Stimulated activated CD8-positive, alpha-beta memory T cell treated with anti-CD3 and anti-CD28 coated beads, Interleukin-12 subunit alpha, Interleukin-12 subunit beta, amount 100 ng/mL, for 1 hour (primary cell): ENCODE results near the gene HIRIP3.
"Not testable (repeated sequence)": the region's sequence is repeated elsewhere in the genome, so short reads cannot be mapped to it uniquely, and the experiment has no call there.

Source experiments
- DNase-seq: peaks from one replicate; pipeline ENCODE4 v3.0.0-alpha.2; 2020; ENCODE audit warnings: low read depth

HIRIP3 gene

GRCh38 chr16:30016555-30017276 lies 21.3 kb upstream of the HIRIP3 start:
- DNase-seq: no peak

GRCh38 chr16:30015450-30015849 lies 20.0 kb upstream of the HIRIP3 start:
- DNase-seq: not testable (repeated sequence)

GRCh38 chr16:30012598-30012997 lies 17.2 kb upstream of the HIRIP3 start:
- DNase-seq: not testable (repeated sequence)

- no peak for DNase-seq
Measured at GRCh38 chr16:30011714-30012504, 16.5 kb upstream of the HIRIP3 start.

GRCh38 chr16:30010844-30011713 lies 15.7 kb upstream of the HIRIP3 start, which contains the start of gene DOC2A:
TSS of gene DOC2A (minus strand) at chr16:30011027. CDS start at chr16:30010222, 805 bp downstream.
- DNase-seq: no peak

GRCh38 chr16:30009990-30010843 lies 14.8 kb upstream of the HIRIP3 start:
- DNase-seq: no peak

GRCh38 chr16:30009085-30009862 lies 13.9 kb upstream of the HIRIP3 start:
- DNase-seq: no peak

GRCh38 chr16:30007378-30007895 lies 12.0 kb upstream of the HIRIP3 start:
- DNase-seq: no peak

GRCh38 chr16:30006659-30007377 lies 11.4 kb upstream of the HIRIP3 start:
- DNase-seq: no peak

- no peak for DNase-seq
Measured at GRCh38 chr16:30006095-30006473, 10.7 kb upstream of the HIRIP3 start.

- no peak for DNase-seq
Measured at GRCh38 chr16:30005341-30006094, 10.1 kb upstream of the HIRIP3 start.

GRCh38 chr16:30004811-30005242 lies 9.4 kb upstream of the HIRIP3 start:
- DNase-seq: no peak

- DNase-seq: no peak
Measured at GRCh38 chr16:30004424-30004776, 9.0 kb upstream of the HIRIP3 start.

GRCh38 chr16:30003670-30004423 lies 8.4 kb upstream of the HIRIP3 start:
- DNase-seq: no peak

GRCh38 chr16:30002614-30003346 lies 7.4 kb upstream of the HIRIP3 start:
- no peak for DNase-seq

GRCh38 chr16:30000735-30001631 lies 5.6 kb upstream of the HIRIP3 start:
- DNase-seq: no peak
